DOHH2 (cell line): ENCODE measurements around the gene POLR3K.
A peak's percentile ranks its signal among the peaks of the same experiment; 100 is the strongest.

Experiments used
- H3F3A ChIP-seq: fragments of 200-600 bp; sonication (generic), shearing (Covaris generic); 2 replicates; pipeline ENCODE4 v1.6.0; 2016; ENCODE audit warnings: antibody characterized with exemption, mild to moderate bottlenecking; ENCODE audit not compliant: control insufficient read depth, insufficient read depth
- H3K27ac ChIP-seq: fragments of 200-600 bp; sonication (generic); 2 replicates; pipeline ENCODE4 v1.5.1; 2014; ENCODE audit warnings: low read depth, mild to moderate bottlenecking, low read length, moderate library complexity
- H3K27me3 ChIP-seq: fragments of 200-600 bp; sonication (generic); 2 replicates; pipeline ENCODE4 v1.6.1; 2014; ENCODE audit warnings: mild to moderate bottlenecking, low read length, mixed read lengths; ENCODE audit not compliant: control insufficient read depth
- H3K36me3 ChIP-seq: fragments of 200-600 bp; sonication (generic); 2 replicates; pipeline ENCODE4 v1.6.1; 2014; ENCODE audit warnings: mild to moderate bottlenecking, low read length, moderate library complexity, mixed read lengths; ENCODE audit not compliant: control insufficient read depth
- H3K4me1 ChIP-seq: fragments of 200-600 bp; sonication (generic); 2 replicates; pipeline ENCODE4 v1.6.1; 2014; ENCODE audit warnings: mild to moderate bottlenecking, low read length, mixed read lengths; ENCODE audit not compliant: control insufficient read depth
- H3K4me2 ChIP-seq: fragments of 200-600 bp; sonication (generic); 2 replicates; pipeline ENCODE4 v1.6.0; 2014; ENCODE audit warnings: mild to moderate bottlenecking, low read length, moderate library complexity
- H3K4me3 ChIP-seq: fragments of 200-600 bp; sonication (generic); 2 replicates; pipeline ENCODE4 v1.5.1; 2014; ENCODE audit warnings: mild to moderate bottlenecking, low read length, mixed read lengths
- H3K79me2 ChIP-seq: fragments of 200-600 bp; sonication (generic); 2 replicates; pipeline ENCODE4 v1.6.1; 2014; ENCODE audit warnings: mild to moderate bottlenecking, low read length, mixed read lengths; ENCODE audit not compliant: control insufficient read depth
- H3K9me2 ChIP-seq: fragments of 200-600 bp; sonication (generic); replicated peaks from 2 replicates; pipeline ENCODE4 v1.6.1; 2014; ENCODE audit warnings: mild to moderate bottlenecking, low read length, mixed read lengths; ENCODE audit not compliant: control insufficient read depth
- H3K9me3 ChIP-seq: fragments of 200-600 bp; sonication (generic); 2 replicates; pipeline ENCODE4 v1.6.1; 2014; ENCODE audit warnings: antibody characterized with exemption, low read length, mixed read lengths; ENCODE audit not compliant: control insufficient read depth, insufficient read depth
- H4K20me1 ChIP-seq: fragments of 200-600 bp; sonication (generic); 2 replicates; pipeline ENCODE4 v1.6.0; 2014; ENCODE audit warnings: low read depth, mild to moderate bottlenecking, antibody characterized with exemption, low read length, moderate library complexity; ENCODE audit not compliant: control insufficient read depth, insufficient read depth
- CTCF ChIP-seq: fragments of 200-600 bp; sonication (generic); IDR thresholded peaks from one replicate; pipeline ENCODE4 v1.5.1; 2014; ENCODE audit warnings: antibody characterized with exemption, mild to moderate bottlenecking, low read depth, low read length; ENCODE audit not compliant: poor library complexity, severe bottlenecking
- EZH2phosphoT487 ChIP-seq: fragments of 200-600 bp; sonication (generic); IDR thresholded peaks from 2 replicates; pipeline ENCODE4 v1.6.1; 2017; ENCODE audit warnings: borderline replicate concordance, mild to moderate bottlenecking, antibody characterized with exemption, low read length, moderate library complexity, mixed read lengths

POLR3K gene

GRCh38 chr16:71210-71539 is 17.8 kb upstream of the POLR3K start:
- no peak overlapping the region for H3K4me2 ChIP-seq
- no peak overlapping the region for H3K27ac ChIP-seq
- H3K36me3 ChIP-seq: no peaks in the 10 kb centered on the region
- H3K27me3 ChIP-seq: peaks cover 61% of the 10 kb centered on the region
- H3K9me2 ChIP-seq: no peaks in the 10 kb centered on the region
- H3K79me2 ChIP-seq: no peaks in the 10 kb centered on the region
- no peak overlapping the region for H3K4me3 ChIP-seq
- H3F3A ChIP-seq: no peaks in the 10 kb centered on the region
- TF ChIP-seq CTCF: no peak
- TF ChIP-seq EZH2phosphoT487: peak; percentile 61; the same call in 1 of the 2 replicates
- peaks cover 4% of the 10 kb centered on the region for H3K4me1 ChIP-seq
- H3K9me3 ChIP-seq: no peaks in the 10 kb centered on the region
- no peaks in the 10 kb centered on the region for H4K20me1 ChIP-seq

- Histone ChIP-seq H3K79me2 (no peaks in the 10 kb centered on the region), H3K27ac (no peak overlapping the region), H3K9me3 (no peaks in the 10 kb centered on the region), H3K4me3 (no peak overlapping the region), H3K4me1 (no peaks in the 10 kb centered on the region), H4K20me1 (no peaks in the 10 kb centered on the region), H3K4me2 (no peak overlapping the region), H3K36me3 (no peaks in the 10 kb centered on the region), H3K9me2 (no peaks in the 10 kb centered on the region), H3K27me3 (peaks cover 59% of the 10 kb centered on the region), H3F3A (no peaks in the 10 kb centered on the region)
- no peak for TF ChIP-seq CTCF
- no peak for TF ChIP-seq EZH2phosphoT487
Observed at GRCh38 chr16:69181-69580, 15.8 kb upstream of the POLR3K start.

DNA sequence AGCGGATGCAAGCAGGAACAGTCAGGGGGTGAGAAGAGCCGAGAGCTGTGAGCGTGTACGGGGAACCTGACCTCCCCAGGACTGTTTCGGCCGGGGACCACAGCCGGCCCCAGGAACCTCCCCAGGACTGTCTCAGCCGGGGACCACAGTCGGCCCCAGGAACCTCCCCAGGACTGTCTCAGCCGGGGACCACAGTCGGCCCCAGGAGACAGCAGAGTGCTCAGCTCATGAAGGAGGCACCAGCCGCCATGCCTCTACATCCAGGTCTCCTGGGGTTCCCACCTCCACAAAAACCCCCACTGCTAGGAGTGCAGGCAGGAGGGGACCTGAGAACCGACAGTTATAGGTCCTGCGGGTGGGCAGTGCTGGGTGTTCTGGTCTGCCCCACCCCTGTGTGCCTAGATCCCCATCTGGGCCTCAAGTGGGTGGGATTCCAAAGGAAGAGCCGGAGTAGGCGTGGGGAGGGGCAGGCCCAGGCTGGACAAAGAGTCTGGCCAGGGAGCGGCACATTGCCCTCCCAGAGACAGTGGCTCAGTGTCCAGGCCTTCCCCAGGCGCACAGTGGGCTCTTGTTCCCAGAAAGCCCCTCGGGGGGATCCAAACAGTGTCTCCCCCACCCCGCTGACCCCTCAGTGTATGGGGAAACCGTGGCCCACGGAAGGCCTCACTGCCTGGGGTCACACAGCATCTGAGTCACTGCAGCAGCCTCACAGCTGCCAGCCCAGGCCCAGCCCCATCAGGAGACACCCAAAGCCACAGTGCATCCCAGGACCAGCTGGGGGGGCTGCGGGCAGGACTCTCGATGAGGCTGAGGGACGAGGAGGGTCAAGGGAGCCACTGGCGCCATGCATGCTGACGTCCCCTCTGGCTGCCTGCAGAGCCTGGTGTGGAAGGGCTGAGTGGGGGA is 14.7 kb upstream of the POLR3K start:
- H3K4me1 ChIP-seq: no peaks in the 10 kb centered on the region

GRCh38 chr16:67183-67791 is 13.9 kb upstream of the POLR3K start:
- H3K4me1 ChIP-seq: no peaks in the 10 kb centered on the region
- peaks cover 42% of the 10 kb centered on the region for H3K27me3 ChIP-seq
- no peaks in the 10 kb centered on the region for H3K36me3 ChIP-seq
- H3K9me3 ChIP-seq: no peaks in the 10 kb centered on the region
- TF ChIP-seq EZH2phosphoT487 (no peak), CTCF (no peak)
- H3K79me2 ChIP-seq: no peaks in the 10 kb centered on the region
- no peak overlapping the region for H3K4me2 ChIP-seq
- no peak overlapping the region for H3K4me3 ChIP-seq
- no peak overlapping the region for H3K27ac ChIP-seq
- H4K20me1 ChIP-seq: no peaks in the 10 kb centered on the region
- no peaks in the 10 kb centered on the region for H3F3A ChIP-seq
- no peaks in the 10 kb centered on the region for H3K9me2 ChIP-seq

More for the DNA sequence above, 14.7 kb upstream of the POLR3K start:
- Histone ChIP-seq H3K4me2 (no peak overlapping the region), H3K79me2 (no peaks in the 10 kb centered on the region), H3K27me3 (peaks cover 48% of the 10 kb centered on the region), H3K36me3 (no peaks in the 10 kb centered on the region), H3K9me2 (no peaks in the 10 kb centered on the region), H3K9me3 (no peaks in the 10 kb centered on the region), H4K20me1 (no peaks in the 10 kb centered on the region), H3K4me3 (no peak overlapping the region), H3F3A (no peaks in the 10 kb centered on the region), H3K27ac (no peak overlapping the region)
- no peak for TF ChIP-seq EZH2phosphoT487
